ENCODE results near the gene MRPL52. TPM values are rescaled to one million over a fixed set of nuclear protein-coding genes. Genes with fewer than 3 reads are reported as not detected.
A peak's percentile ranks its signal among the peaks of the same experiment; 100 is the strongest.

The MRPL52 gene
- polyA plus RNA-seq, 10 donors = 52.4 to 74.3 (median 64.1) TPM

DNA sequence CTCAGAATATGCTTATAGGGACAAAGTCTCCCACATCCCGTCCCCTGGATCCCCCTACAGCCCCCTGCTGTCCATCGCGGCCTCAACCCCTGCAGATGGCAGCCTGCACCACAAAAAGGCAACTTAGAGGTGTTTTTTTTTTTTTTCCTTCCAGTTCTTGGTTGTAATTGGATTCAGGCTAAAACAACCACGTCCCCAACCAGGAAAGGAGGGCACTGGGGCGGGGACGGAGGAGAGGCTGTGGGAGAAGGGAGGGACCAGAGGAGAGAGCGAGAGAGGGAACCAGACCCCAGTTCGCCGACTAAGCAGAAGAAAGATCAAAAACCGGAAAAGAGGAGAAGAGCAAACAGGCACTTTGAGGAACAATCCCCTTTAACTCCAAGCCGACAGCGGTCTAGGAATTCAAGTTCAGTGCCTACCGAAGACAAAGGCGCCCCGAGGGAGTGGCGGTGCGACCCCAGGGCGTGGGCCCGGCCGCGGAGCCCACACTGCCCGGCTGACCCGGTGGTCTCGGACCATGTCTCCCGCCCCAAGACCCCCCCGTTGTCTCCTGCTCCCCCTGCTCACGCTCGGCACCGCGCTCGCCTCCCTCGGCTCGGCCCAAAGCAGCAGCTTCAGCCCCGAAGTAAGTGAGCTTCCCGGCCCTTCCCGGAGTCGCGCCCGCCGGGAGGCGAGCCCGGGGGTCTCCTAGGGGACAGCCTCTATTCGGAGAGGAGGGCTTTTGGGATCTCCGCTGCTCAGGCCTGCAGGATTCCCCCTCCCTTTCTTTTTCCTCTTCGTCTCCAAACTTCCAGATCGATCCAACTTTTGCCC lies 6.8 kb downstream of the MRPL52 start, which contains the start of gene MMP14:
Gene MMP14 (plus strand): TSS at position 285 of the 813 bp plus-strand sequence. CDS start 233 bp downstream, at position 518.
- peak; percentile 90 to 95 (median 90) for DNase-seq

DNA sequence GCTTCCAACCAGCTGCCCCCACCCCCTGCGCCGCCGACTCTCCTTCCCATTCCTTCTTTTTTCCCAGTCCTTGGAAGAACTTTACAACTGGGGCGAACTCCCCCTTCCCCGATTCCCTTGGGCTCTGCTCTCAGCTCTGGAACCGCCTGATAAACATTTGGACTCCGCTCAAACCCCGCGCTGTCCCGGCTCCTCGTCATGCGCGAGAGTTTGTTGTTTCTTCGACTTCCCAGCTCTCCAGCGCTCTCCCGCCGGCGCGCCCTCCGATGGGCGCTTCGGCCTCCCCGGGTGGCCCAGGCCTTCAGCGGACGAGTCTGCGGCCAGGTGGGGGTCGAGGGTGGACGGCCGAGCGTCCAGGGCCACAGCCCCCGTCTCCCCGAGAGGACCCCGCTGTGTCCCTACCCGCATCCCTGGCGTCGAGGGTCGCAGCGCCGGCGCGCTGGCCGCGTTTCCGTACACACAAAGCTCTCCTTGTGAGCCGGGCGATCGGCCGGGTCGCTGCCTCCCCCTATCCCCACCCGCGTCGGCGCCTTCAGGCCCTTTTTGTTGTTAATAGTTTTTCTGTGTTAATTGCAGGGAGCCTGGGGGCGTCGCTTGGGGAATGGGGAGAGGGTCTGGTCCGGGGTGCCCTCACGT lies 7.5 kb downstream of the MRPL52 start:
- peak in 2 of 3 donors; percentile 70 to 90 for DNase-seq

DNA sequence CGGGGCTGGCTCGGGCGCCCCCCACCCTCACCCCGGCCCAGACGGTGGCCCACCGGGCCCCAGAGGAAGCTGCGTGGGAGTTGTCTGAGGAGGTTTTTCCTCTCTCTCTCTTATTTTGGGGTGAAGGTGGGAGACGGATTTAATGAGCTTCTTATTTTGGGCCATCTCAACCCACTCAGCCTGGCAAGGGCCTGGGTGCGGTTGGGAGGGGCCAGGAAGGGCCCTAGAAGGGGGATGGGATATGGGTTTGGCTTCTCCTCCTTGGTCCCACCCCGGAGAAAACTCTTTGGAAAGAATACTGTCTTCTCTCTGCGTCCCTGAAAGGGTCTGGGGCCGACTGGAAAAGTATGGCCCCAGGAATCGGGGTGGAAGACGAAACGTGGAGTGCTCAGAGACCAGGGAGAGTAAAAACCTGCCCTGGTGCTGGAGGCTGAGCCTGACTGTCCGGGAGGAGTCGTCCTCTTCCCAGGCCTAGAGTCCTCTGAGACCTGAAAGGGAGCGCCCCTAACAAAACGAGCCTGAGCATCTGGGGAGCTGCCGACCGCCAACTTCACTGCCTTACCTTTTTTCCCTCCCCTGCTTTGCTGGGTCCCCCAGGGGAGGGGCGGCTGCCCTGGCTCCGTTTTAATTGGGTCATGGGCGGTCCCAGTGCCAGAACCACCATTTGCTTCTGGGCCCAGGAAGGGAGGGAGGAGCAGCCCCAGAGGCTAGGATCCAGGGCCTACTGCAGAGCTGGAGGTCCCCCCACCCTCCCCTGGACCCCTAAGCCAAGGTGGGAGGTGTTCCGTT lies 8.3 kb downstream of the MRPL52 start:
- peak in 2 of 3 donors; percentile 40 to 75 for DNase-seq

DNA sequence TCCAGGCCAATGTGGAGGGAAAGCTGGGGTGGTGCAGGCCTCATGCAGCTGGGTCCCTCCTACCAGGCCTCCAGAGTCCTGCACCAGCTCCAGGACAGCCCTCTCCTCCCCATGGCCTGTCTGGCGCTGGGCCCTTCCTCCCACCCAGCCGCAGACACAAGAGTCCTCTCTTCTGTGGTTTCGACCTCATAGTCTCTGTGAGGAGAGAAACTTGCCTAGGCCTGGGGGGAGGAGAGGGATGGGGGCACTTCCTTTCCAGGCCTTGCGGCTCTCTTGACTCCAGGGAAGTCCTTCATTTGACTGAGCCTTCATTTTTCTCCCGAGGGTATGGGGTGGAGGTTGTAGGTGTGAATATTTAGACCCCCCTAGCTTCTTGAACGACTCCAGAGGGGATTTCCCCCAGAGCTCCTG lies 8.9 kb downstream of the MRPL52 start:
- peak in 1 of 3 donors; percentile 64 for DNase-seq

DNA sequence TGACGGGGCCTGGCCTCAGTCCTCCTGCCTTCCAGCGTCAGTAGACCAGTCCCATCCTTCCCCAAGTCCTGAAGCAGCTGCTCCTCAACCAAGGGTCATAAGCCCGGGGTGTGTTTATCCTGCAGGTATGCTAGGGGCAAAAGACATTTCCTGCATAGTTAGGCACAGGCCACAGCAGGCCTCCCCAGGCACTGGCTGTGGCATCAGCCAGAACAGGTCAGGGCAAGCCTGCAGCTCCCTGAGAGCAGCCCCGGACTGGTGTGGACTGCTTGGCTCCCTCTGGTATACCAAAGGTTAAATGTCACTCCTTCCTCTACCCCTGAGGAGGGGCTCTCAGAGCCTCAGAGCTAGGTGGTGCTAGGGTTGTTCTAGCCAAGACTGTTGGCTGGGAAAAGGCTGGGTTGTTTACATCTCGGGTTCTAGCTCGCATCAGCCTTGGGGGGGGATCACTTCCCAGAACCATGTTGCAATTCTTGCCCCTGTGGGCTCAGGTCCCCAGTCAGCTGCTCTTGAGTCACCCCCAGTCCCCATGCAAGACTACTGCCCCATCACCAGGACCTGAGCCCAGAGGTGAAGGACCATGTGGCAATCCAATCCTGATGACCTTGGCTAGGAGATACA lies 9.6 kb downstream of the MRPL52 start:
- no peak for DNase-seq

DNA sequence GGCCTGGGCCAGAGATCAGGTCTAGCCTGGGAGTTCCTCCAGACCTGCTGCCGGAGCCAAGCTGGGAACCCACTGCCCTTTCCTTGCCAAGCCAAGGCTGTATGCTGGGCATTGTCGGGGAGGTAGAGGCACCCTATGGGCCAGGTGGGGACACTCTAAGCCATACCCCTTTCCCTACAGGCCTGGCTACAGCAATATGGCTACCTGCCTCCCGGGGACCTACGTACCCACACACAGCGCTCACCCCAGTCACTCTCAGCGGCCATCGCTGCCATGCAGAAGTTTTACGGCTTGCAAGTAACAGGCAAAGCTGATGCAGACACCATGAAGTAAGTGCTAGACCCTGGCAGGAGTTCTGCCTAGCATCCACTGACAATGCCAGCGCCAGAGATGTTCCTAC lies 11.6 kb downstream of the MRPL52 start:
- no peak for DNase-seq

DNA sequence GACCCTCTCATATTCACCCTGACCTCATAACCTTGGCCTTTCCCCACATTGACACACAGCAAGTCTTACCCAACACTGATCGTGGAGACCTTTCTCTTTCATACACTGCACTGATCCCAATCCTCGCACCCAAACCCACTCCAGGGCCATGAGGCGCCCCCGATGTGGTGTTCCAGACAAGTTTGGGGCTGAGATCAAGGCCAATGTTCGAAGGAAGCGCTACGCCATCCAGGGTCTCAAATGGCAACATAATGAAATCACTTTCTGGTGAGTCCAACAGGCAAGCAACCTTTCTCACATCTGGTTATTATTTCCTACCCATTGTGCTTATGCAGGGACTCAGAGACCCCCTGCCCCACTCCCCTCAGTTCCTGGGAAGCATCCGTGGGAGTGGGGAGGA lies 12.1 kb downstream of the MRPL52 start:
- no peak for DNase-seq

DNA sequence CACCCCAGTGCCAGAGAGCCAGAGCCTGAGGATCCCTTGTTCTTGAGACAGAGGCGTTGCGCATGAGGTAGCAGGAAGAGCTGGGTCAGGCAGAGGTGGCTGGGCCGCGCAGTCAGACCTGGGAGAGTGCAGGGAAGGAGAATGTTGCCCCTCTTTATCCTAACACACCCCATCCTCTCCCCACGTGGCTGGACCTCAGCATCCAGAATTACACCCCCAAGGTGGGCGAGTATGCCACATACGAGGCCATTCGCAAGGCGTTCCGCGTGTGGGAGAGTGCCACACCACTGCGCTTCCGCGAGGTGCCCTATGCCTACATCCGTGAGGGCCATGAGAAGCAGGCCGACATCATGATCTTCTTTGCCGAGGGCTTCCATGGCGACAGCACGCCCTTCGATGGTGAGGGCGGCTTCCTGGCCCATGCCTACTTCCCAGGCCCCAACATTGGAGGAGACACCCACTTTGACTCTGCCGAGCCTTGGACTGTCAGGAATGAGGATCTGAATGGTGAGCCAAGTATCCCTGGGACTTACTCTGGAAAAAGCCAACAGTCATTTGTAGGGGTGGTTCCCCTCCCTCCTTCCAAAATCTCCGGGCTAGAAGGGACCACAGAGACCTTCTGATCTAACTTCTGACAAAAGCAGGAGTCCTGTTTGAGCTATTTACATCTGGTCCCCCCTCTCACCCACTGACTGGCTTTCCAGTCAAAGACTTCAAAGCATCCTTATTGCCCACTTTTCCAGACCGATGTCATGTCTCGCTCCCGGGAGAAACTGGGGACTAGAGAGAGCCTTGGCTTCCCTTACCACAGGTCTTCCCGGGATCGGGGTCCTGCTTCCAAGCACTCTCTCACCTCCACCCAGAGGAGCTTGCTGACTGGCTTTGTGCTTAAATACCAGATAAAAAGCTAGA lies 12.8 kb downstream of the MRPL52 start:
- no peak for DNase-seq

DNA sequence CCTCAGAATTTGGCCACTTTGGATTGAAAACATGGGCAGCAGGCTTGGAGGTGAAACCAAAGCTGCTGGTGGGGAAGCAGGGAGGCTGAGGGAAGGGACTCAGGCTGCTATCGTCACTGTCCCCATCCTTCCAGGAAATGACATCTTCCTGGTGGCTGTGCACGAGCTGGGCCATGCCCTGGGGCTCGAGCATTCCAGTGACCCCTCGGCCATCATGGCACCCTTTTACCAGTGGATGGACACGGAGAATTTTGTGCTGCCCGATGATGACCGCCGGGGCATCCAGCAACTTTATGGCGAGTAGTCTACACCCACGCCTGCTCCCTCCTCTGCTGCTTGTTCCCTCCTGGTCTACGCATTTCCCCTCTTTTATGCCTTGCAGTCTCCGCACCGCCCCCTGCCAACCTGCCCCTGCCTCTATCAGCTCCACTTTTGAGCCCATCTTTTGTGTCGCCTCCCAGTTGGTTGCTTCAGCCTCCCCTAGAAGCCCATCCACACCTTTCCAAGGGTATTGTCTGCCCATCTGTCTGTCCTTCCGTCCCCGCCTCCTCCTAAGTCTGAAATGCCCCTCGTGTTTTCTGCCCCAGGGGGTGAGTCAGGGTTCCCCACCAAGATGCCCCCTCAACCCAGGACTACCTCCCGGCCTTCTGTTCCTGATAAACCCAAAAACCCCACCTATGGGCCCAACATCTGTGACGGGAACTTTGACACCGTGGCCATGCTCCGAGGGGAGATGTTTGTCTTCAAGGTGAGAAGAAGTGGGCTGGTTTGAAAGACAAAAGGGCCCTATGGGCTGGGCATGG lies 13.6 kb downstream of the MRPL52 start:
- DNase-seq = no peak

DNA sequence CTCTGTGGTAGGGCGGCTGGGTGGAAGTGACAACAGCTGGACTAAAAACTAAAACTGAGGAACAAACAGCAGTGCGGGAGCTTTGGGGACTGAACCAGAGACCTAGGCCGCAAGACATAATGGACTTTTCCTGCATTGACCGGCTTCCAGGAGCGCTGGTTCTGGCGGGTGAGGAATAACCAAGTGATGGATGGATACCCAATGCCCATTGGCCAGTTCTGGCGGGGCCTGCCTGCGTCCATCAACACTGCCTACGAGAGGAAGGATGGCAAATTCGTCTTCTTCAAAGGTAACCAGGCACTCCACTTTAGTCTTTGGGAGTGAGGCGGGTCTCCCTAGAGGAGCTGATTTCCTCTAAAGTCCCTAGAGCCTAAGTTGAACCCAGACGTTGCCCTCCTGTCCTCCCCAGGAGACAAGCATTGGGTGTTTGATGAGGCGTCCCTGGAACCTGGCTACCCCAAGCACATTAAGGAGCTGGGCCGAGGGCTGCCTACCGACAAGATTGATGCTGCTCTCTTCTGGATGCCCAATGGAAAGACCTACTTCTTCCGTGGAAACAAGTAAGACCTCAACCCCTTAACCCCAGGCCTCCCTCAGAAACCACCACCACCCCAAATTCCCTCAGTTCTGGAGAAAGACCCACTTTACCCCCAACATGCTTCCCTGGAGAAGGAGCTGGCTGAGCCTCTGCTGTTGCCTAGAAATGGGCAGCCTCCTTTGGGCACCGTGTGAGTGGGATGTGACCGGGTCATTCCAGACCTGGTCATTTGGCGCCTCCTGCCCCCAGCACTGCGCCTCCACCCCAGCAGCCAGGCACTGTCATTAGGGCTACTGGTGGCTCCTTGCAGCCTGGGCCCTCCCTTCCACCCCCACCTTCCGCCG lies 14.8 kb downstream of the MRPL52 start:
- no peak for DNase-seq

DNA sequence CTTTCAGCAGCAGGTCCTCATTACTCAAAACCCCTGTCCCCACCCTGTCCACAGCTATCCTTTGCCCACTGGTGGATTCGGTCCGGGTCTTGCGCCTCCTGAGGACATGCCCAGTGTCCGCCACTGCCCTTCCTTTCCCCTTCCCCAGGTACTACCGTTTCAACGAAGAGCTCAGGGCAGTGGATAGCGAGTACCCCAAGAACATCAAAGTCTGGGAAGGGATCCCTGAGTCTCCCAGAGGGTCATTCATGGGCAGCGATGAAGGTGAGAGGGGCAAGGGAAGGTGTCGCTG lies 15.4 kb downstream of the MRPL52 start:
- no peak for DNase-seq

DNA sequence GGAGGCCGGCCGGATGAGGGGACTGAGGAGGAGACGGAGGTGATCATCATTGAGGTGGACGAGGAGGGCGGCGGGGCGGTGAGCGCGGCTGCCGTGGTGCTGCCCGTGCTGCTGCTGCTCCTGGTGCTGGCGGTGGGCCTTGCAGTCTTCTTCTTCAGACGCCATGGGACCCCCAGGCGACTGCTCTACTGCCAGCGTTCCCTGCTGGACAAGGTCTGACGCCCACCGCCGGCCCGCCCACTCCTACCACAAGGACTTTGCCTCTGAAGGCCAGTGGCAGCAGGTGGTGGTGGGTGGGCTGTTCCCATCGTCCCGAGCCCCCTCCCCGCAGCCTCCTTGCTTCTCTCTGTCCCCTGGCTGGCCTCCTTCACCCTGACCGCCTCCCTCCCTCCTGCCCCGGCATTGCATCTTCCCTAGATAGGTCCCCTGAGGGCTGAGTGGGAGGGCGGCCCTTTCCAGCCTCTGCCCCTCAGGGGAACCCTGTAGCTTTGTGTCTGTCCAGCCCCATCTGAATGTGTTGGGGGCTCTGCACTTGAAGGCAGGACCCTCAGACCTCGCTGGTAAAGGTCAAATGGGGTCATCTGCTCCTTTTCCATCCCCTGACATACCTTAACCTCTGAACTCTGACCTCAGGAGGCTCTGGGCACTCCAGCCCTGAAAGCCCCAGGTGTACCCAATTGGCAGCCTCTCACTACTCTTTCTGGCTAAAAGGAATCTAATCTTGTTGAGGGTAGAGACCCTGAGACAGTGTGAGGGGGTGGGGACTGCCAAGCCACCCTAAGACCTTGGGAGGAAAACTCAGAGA lies 16.3 kb downstream of the MRPL52 start:
- no peak for DNase-seq

DNA sequence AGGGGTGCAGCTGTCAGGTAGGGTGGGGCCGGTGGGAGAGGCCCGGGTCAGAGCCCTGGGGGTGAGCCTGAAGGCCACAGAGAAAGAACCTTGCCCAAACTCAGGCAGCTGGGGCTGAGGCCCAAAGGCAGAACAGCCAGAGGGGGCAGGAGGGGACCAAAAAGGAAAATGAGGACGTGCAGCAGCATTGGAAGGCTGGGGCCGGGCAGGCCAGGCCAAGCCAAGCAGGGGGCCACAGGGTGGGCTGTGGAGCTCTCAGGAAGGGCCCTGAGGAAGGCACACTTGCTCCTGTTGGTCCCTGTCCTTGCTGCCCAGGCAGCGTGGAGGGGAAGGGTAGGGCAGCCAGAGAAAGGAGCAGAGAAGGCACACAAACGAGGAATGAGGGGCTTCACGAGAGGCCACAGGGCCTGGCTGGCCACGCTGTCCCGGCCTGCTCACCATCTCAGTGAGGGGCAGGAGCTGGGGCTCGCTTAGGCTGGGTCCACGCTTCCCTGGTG lies 17.2 kb downstream of the MRPL52 start:
- DNase-seq = no peak

DNA sequence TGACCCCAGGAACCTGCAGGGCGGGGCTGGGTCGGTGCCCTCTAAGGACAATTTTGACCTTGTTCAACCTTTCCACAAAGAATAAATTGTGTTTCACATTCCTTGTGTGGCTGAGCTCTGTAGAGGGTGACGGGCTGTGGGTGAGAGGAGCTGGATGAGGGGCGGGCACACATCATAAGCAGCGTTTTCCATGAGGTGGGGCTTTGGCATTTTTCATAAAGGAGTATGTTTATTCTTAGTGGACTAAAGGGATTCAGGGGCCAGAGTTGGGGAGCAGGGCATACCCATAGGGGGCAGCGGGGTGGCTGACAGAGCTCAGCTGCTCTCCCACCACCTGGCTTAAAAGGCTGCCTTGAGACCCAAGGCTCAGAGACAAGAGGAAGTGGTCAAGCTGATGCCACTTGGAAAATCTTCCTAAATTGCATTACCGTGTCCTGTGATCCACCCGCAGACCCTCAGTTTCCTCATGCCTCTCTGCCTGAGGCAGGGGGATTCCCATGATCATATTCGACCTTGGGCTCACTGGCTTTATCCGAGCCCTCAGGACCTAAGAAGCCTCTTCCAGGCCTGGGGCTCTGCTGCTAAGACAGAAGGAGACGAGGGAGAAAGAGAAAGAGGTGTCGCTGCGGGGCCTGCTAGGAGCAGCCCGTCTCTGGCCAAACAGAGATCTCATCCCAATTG lies 18.1 kb downstream of the MRPL52 start:
- DNase-seq = peak in 2 of 3 donors; percentile 36

DNA sequence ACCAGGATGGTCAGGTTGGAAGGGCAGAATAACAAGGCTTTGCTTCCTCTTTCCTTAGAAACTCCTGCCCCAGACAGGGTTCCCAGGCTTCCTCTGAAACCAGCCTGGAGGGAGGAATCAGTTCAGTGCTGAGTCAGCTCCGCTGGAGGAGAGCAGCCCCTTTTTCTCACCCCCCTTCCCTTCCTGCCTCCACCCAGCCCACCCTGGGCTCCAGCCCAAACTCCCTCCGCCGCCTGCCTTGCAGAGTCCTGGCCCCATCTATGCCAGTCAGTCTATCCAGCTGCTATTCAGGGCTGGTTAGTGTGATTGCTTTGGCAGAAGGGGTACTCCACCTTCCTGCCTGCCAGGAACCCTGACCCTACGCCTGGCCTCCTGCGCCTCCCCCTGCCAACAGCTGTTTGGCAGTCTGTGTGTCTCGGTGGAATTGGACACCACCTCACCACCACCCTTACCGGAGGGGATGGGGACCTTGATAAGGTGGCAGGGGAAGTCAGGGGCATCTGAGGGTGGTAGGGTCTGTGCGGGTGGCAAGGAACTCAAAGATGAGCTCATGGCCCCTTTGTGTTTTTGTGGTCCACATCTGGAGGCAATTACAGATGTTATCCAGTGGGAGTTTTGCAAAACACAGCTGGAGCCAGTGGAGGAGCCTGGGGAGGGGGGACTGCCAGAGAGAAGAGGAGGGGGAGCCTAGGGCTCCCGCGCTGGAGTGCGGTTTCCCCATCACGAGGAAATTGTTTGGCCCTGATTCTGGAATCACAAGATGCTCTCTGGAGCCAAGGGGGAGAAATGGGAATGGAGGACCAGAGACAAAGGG lies 18.9 kb downstream of the MRPL52 start:
- peak; percentile 88 to 98 (median 95) for DNase-seq

DNA sequence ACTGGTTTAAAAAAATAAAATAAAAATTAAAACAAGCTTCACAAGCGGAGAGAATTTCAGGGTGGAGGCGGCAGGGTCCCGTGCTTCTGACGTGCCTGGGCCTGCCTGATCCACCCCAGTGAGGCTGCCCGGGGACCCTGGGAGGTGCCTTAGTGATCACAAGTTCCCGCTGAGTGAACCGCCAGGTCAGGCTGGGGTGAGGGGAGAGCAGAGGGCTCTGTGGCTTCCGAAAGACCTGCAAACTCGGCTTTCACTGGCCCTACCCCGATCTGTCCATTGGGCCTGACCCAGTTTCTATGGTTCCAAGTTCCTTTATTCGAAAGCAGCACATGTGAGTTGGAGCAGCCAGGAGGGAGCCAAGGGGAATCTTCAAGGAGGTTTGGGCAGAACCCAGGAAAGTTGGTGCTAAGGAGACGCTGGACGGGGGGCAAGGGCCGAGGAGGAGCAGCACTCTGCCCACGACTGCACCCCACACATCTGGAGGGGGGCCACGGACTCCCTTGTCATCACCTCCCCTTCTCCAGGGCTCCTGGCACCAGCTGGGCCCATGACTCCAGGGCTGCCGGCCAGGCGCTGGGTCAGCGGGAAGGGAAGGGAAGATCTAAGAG lies 19.6 kb downstream of the MRPL52 start:
- peak in 2 of 3 donors; percentile 87 to 95 for DNase-seq

Data from muscle of back (tissue), 11 donors.